GM10248 (cell line): ENCODE results near the gene NLRP1.

Experiments used
- CTCF ChIA-PET: fragments of 300-600 bp; sonication (Branson Sonifier 250); formaldehyde crosslinking; extraction: SDS; loops from one replicate; lab custom pipeline; 2021; ENCODE audit warnings: antibody characterized with exemption; lab: Yijun Ruan, JAX
- POLR2A ChIA-PET: fragments of 350-650 bp; sonication (Branson Sonifier 250); formaldehyde crosslinking; extraction: SDS; loops from one replicate; lab custom pipeline; 2020; ENCODE audit warnings: antibody characterized with exemption; lab: Yijun Ruan, JAX
- DNase-seq: peaks from one replicate; pipeline ENCODE4 v3.0.0; 2012; ENCODE audit errors: extremely low spot score
- TF ChIP-seq, protein P1 (sequence below): IDR thresholded peaks from 2 replicates; pipeline ENCODE4 v1.5.1; 2012; ENCODE audit warnings: mild to moderate bottlenecking, low read depth; ENCODE audit errors: extremely low read depth, missing control alignments, control extremely low read depth

Gene NLRP1

DNA sequence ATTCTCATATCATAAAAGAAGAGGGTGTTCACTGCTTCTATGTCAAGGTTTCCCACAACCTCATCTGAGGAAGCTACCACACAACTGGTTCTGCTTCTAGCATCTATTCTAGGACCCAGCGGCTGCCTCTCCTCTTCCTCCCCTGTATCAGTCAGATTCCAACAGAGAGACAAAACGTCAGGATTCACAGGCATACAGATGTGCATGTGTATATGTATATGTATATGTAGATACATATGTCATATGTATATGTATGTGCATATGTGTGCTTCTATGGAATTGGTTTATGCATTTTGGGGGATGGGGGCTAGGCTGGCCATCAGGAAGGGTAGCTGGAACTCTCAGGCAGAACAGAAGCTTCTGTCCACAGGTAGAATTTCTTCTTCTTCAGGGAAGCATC is 37.4 kb upstream of the NLRP1 start:
- ChIA-PET POLR2A (no interaction called here), CTCF (interaction anchor here (1.5 kb wide), 1 partner anchor 800 kb away, joined by 3 read pairs; no protein-coding TSS in a partner anchor)
- DNase-seq: no peak
- TF ChIP-seq, protein P1, sequence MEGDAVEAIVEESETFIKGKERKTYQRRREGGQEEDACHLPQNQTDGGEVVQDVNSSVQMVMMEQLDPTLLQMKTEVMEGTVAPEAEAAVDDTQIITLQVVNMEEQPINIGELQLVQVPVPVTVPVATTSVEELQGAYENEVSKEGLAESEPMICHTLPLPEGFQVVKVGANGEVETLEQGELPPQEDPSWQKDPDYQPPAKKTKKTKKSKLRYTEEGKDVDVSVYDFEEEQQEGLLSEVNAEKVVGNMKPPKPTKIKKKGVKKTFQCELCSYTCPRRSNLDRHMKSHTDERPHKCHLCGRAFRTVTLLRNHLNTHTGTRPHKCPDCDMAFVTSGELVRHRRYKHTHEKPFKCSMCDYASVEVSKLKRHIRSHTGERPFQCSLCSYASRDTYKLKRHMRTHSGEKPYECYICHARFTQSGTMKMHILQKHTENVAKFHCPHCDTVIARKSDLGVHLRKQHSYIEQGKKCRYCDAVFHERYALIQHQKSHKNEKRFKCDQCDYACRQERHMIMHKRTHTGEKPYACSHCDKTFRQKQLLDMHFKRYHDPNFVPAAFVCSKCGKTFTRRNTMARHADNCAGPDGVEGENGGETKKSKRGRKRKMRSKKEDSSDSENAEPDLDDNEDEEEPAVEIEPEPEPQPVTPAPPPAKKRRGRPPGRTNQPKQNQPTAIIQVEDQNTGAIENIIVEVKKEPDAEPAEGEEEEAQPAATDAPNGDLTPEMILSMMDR: no peak

DNA sequence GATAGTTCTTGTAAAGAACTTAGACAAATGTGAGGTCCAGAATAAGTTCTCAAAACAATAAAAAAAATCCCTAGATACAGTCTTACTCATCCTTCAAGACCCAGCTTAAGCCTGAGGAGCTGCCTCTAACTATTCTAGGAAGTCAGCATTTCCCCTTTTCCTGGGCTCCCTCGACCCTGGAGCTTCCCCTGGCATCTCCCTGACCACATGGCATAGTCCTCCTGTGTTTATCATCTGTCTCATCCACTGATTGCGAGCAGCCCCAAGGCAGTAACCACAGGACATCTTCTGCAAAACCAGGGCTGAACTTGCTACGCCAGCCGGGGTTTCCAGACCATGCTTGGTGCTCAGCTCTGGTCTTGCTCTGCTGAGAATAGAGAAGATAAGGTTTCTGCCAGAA is 36.7 kb upstream of the NLRP1 start:
- DNase-seq: no peak
- TF ChIP-seq, protein P1: no peak
- POLR2A ChIA-PET: no interaction called here
- CTCF ChIA-PET: interaction anchor here (1.5 kb wide), 1 partner anchor 801 kb away, joined by 3 read pairs; no protein-coding TSS in a partner anchor

DNA sequence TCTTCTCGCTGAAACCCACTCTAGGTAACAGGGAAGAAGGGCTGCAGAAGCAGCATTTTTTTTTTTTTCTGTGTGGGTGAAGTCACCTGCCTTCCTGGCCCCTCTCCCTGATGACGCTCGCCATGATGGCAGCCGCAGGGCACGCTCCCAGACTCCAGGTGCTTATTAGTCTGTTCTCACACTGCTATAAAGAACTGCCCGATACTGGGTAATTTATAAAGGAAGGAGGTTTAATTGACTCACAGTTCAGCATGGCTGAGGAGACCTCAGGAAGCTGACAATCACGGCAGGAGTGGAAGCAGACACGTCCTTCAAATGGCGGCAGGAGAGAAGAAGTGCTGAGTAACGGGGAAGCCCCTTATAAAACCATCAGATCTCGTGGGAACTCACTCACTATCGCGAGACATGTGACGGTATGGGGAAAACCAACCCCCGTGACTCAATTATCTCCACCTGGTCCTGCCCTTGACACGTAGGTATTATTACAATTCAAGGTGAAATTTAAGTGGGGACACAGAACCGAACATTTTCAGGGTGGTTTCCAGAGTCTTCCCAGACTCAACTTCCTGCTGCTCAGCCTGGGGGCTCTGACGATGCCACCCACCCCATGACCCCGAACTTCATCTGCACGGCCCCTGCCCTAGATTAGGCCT is 34.9 kb upstream of the NLRP1 start:
- TF ChIP-seq, protein P1: no peak
- ChIA-PET CTCF (no interaction called here), POLR2A (no interaction called here)
- peak; percentile 28 for DNase-seq

DNA sequence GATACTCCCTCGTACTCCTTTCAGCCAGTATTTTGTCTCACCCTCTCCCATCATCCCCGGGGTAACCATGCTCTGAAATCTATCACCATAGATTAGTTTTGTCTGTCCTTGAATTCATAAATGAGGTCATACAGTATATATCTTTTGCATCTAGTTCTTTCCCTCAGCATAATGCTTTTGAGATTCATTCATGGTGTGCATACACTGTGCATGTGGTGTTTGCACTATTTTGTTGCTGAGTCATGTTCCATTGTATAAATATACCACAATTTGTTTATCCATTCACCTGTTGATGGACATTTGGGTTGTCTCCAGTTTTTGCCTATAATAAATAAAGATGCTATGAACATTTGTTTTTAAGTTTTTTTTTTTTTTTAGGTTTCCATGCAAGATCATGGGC is 34.2 kb upstream of the NLRP1 start:
- no peak for DNase-seq
- ChIA-PET CTCF (no interaction called here), POLR2A (no interaction called here)
- TF ChIP-seq, protein P1: no peak

DNA sequence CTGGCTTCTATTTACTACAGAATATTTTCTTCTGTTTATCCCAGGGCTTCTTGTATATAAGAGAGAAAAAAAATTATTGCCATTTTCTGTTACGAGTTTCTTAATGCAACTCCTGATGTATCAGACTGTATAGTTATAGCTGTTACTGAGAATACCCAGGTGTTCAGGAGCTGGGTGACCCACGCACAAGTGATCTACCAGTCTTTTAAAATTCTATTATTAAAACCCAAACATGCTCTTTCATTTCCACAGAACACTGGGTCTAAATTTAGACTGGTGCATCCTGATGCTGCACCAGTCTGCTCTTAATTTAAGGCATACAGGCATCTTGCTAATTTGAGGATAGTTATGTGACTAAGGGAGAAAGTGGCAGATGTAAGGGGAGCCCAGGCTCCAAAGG is 31.2 kb upstream of the NLRP1 start:
- TF ChIP-seq, protein P1: no peak
- POLR2A ChIA-PET: no interaction called here
- CTCF ChIA-PET: no interaction called here
- DNase-seq: no peak

DNA sequence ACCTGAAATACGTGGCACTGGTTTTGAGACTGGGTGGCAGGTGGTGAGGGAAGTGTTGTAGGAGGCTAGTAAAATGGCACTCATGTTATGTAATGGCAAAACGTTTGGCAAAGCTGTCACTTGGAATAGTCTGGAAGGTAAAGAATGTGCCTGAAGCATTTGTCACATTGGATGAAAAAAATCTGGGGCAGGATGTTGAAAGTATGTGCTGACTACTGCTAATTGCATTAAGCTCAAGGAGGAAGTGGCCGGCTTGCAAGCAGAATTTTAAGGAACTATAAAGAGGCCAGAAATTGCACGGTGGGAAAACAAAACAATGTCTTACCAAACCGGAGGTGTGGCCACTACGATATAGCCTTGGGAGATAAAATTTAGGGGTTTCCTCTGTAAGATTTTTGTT is 26.6 kb upstream of the NLRP1 start:
- no peak for DNase-seq
- TF ChIP-seq, protein P1: no peak
- CTCF ChIA-PET: interaction anchor here (1.0 to 1.3 kb wide), 3 partner anchors 16 to 96 kb away, joined by 3 to 5 read pairs (median 5); partner anchors contain the start of gene NLRP1
- POLR2A ChIA-PET: interaction anchor here (0.6 kb wide), 1 partner anchor 9 kb away, joined by 3 read pairs; no protein-coding TSS in a partner anchor
